HG02571 (cell line): Measurements from ENCODE around the gene SELL.
"Not testable (repeated sequence)": the region's sequence is repeated elsewhere in the genome, so short reads cannot be mapped to it uniquely, and the experiment has no call there.

ENCODE experiments used
- ATAC-seq: cut with Tn5 transposase; IDR thresholded peaks from one replicate; pipeline ENCODE4 v1.9.1; 2021; ENCODE audit warnings: mild to moderate bottlenecking, moderate library complexity; ENCODE audit not compliant: unreplicated experiment

SELL gene

GRCh38 chr1:169711469-169712308 lies at the start of gene SELL:
Gene SELL, minus strand, starts transcription at chr1:169711620. Its CDS starts 122 bp downstream, at chr1:169711498.
- peak; percentile 80 for ATAC-seq

- no peak for ATAC-seq
These were observed 47.6 kb upstream of the SELL start for GRCh38 chr1:169759038-169759437.

- no peak for ATAC-seq
These were observed 42.1 kb upstream of the SELL start for GRCh38 chr1:169753549-169753948.

- ATAC-seq, result no peak
These were observed 38.6 kb upstream of the SELL start for GRCh38 chr1:169750041-169750440.

- no peak for ATAC-seq
These were observed 35.1 kb upstream of the SELL start for GRCh38 chr1:169746550-169746949.

- no peak for ATAC-seq
These were observed 33.8 kb upstream of the SELL start for GRCh38 chr1:169745015-169745861.

GRCh38 chr1:169741666-169742394 lies 30.4 kb upstream of the SELL start:
- no peak for ATAC-seq

- ATAC-seq, result no peak
These were observed 28.6 kb upstream of the SELL start for GRCh38 chr1:169739980-169740379.

GRCh38 chr1:169733924-169734323 lies 22.5 kb upstream of the SELL start, which contains the start of gene SELE:
Gene SELE, minus strand, starts transcription at chr1:169734079. Its CDS starts 467 bp downstream, at chr1:169733612.
- no peak for ATAC-seq

- no peak for ATAC-seq
These were observed 20.0 kb upstream of the SELL start for GRCh38 chr1:169731446-169731845.

- ATAC-seq, result no peak
These were observed 18.6 kb upstream of the SELL start for GRCh38 chr1:169729991-169730390.

GRCh38 chr1:169727307-169727706 lies 15.9 kb upstream of the SELL start:
- ATAC-seq, result no peak

- no peak for ATAC-seq
These were observed 15.4 kb upstream of the SELL start for GRCh38 chr1:169726851-169727250.

- ATAC-seq, result no peak
These were observed 14.5 kb upstream of the SELL start for GRCh38 chr1:169725930-169726329.

GRCh38 chr1:169724168-169724567 lies 12.7 kb upstream of the SELL start:
- ATAC-seq, result no peak

GRCh38 chr1:169723763-169724162 lies 12.3 kb upstream of the SELL start:
- no peak for ATAC-seq

- no peak for ATAC-seq
These were observed 11.4 kb upstream of the SELL start for GRCh38 chr1:169722779-169723178.

- ATAC-seq, result not testable (repeated sequence)
These were observed 3.7 kb upstream of the SELL start for GRCh38 chr1:169715100-169715499.

GRCh38 chr1:169713090-169713489 lies 1.7 kb upstream of the SELL start:
- ATAC-seq, result not testable (repeated sequence)

GRCh38 chr1:169712309-169712631 lies 850 bp upstream of the SELL start:
- no peak for ATAC-seq

- ATAC-seq, result no peak
These were observed 2.8 kb downstream of the SELL start for GRCh38 chr1:169708647-169709046.
